HEK293 (cell line): Measurements from ENCODE around the gene FBH1.

Experiments
- CTCF ChIA-PET: fragments of 350-600 bp; formaldehyde crosslinking; extraction: SDS; loops from one replicate; lab custom pipeline; 2021; ENCODE audit warnings: antibody characterized with exemption; lab: Yijun Ruan, JAX
- POLR2A ChIA-PET: fragments of 300-600 bp; formaldehyde crosslinking; extraction: SDS; loops from one replicate; lab custom pipeline; 2020; ENCODE audit warnings: antibody characterized with exemption, inconsistent platforms; lab: Yijun Ruan, JAX
- H3K27ac ChIP-seq: fragments of 200-500 bp; sonication (Bioruptor generic); 2 replicates; pipeline ENCODE4 v1.5.1; 2014; ENCODE audit warnings: low read depth, low read length, control low read depth, inconsistent platforms; ENCODE audit errors: extremely low read depth
- H3K36me3 ChIP-seq, 2 experiments: fragments of 200-500 bp in 1 of 2; sonication (Bioruptor generic) in 1 of 2; 1 replicate in 1 of 2; 2 replicates in 1 of 2; pipeline ENCODE4 v1.5.1; 2014 to 2017; ENCODE audit warnings: inconsistent platforms in 2 of 2, low read length in 2 of 2; ENCODE audit not compliant: control insufficient read depth in 2 of 2, insufficient read depth in 1 of 2
- H3K4me1 ChIP-seq: fragments of 200-500 bp; sonication (Bioruptor generic); 2 replicates; pipeline ENCODE4 v1.5.1; 2014; ENCODE audit warnings: mild to moderate bottlenecking, low read length, inconsistent platforms; ENCODE audit not compliant: control insufficient read depth, insufficient read depth
- H3K4me3 ChIP-seq: 2 replicates; pipeline ENCODE4 v1.5.1; 2011; ENCODE audit warnings: low read depth, mild to moderate bottlenecking, control low read depth, low read length, moderate library complexity
- H3K9me3 ChIP-seq: fragments of 200-500 bp; sonication (Bioruptor generic); 2 replicates; pipeline ENCODE4 v1.5.1; 2014; ENCODE audit warnings: low read depth, low read length, inconsistent platforms; ENCODE audit not compliant: control insufficient read depth, insufficient read depth
- BCL11A ChIP-seq: fragments of 450-650 bp; formaldehyde crosslinking; IDR thresholded peaks from 2 replicates; pipeline ENCODE4 v1.5.1; 2016; ENCODE audit warnings: low read depth, missing biosample characterization, missing genetic modification characterization
- GLI2 ChIP-seq: fragments of 450-650 bp; formaldehyde crosslinking; IDR thresholded peaks from 2 replicates; pipeline ENCODE4; 2017; ENCODE audit warnings: missing biosample characterization, missing genetic modification characterization, low read depth, borderline replicate concordance
- HOXA7 ChIP-seq: sonication (generic); formaldehyde crosslinking; IDR thresholded peaks from 2 replicates; pipeline ENCODE4 v1.8.1; 2022; ENCODE audit warnings: missing genetic modification reagents, borderline replicate concordance
- YY1 ChIP-seq: fragments of 450-650 bp; formaldehyde crosslinking; IDR thresholded peaks from 2 replicates; pipeline ENCODE4 v1.5.1; 2018; ENCODE audit warnings: missing biosample characterization, missing genetic modification characterization
- ZBTB7A ChIP-seq: fragments of 450-650 bp; formaldehyde crosslinking; IDR thresholded peaks from 2 replicates; pipeline ENCODE4 v1.5.1; 2016; ENCODE audit warnings: low read depth, missing biosample characterization, missing genetic modification characterization
- ZNF148 ChIP-seq: fragments of 450-650 bp; formaldehyde crosslinking; IDR thresholded peaks from 2 replicates; pipeline ENCODE4 v1.5.0; 2017; ENCODE audit warnings: missing biosample characterization, missing genetic modification characterization, borderline replicate concordance
- ZNF174 ChIP-seq: fragments of 450-650 bp; formaldehyde crosslinking; IDR thresholded peaks from 2 replicates; pipeline ENCODE4 v1.5.0; 2017; ENCODE audit warnings: missing biosample characterization, mild to moderate bottlenecking, missing genetic modification characterization
- ZNF202 ChIP-seq: fragments of 450-650 bp; formaldehyde crosslinking; IDR thresholded peaks from 2 replicates; pipeline ENCODE4 v1.5.1; 2016; ENCODE audit warnings: missing biosample characterization, missing genetic modification characterization, borderline replicate concordance
- ZNF23 ChIP-seq: fragments of 450-650 bp; formaldehyde crosslinking; IDR thresholded peaks from 2 replicates; pipeline ENCODE4 v1.5.1; 2016; ENCODE audit warnings: missing biosample characterization, missing genetic modification characterization, borderline replicate concordance
- ZNF24 ChIP-seq: fragments of 450-650 bp; formaldehyde crosslinking; IDR thresholded peaks from 2 replicates; pipeline ENCODE4 v1.5.1; 2016; ENCODE audit warnings: missing biosample characterization, missing genetic modification characterization
- ZNF274 ChIP-seq, 2 experiments: fragments of 200-500 bp in 1 of 2; fragments of 450-650 bp in 1 of 2; sonication (Bioruptor generic) in 1 of 2; formaldehyde crosslinking in 1 of 2; IDR thresholded peaks; 2 replicates each; pipeline versions ENCODE4 v1.5.1 to v1.6.1; 2014 to 2016; ENCODE audit warnings: borderline replicate concordance in 1 of 2, inconsistent platforms in 1 of 2, low read length in 1 of 2, missing biosample characterization in 1 of 2, missing genetic modification characterization in 1 of 2
- ZNF324 ChIP-seq: fragments of 450-650 bp; formaldehyde crosslinking; IDR thresholded peaks from 2 replicates; pipeline ENCODE4 v1.5.1; 2016; ENCODE audit warnings: missing biosample characterization, missing genetic modification characterization
- ZNF416 ChIP-seq: fragments of 450-650 bp; formaldehyde crosslinking; IDR thresholded peaks from 2 replicates; pipeline ENCODE4 v1.5.1; 2016; ENCODE audit warnings: missing biosample characterization, missing genetic modification characterization
- ZNF423 ChIP-seq: fragments of 450-650 bp; formaldehyde crosslinking; IDR thresholded peaks from 2 replicates; pipeline ENCODE4 v1.5.1; 2016; ENCODE audit warnings: missing biosample characterization, missing genetic modification characterization
- ZNF48 ChIP-seq: fragments of 450-650 bp; formaldehyde crosslinking; IDR thresholded peaks from 2 replicates; pipeline ENCODE4 v1.5.1; 2016; ENCODE audit warnings: missing biosample characterization, missing genetic modification characterization
- ZNF514 ChIP-seq: fragments of 450-650 bp; formaldehyde crosslinking; IDR thresholded peaks from 2 replicates; pipeline ENCODE4 v1.5.1; 2016; ENCODE audit warnings: missing biosample characterization, missing genetic modification characterization
- ZNF544 ChIP-seq: fragments of 450-650 bp; formaldehyde crosslinking; IDR thresholded peaks from 2 replicates; pipeline ENCODE4 v1.5.0; 2017; ENCODE audit warnings: missing biosample characterization, missing genetic modification characterization
- ZNF596 ChIP-seq: fragments of 450-650 bp; IDR thresholded peaks from 2 replicates; pipeline ENCODE4 v1.5.0; 2018; ENCODE audit warnings: missing biosample characterization, mild to moderate bottlenecking, missing genetic modification characterization, moderate library complexity
- ZNF626 ChIP-seq: fragments of 450-650 bp; sonication (Bioruptor Pico); formaldehyde crosslinking; IDR thresholded peaks from 2 replicates; pipeline ENCODE4 v1.5.1; 2018; ENCODE audit warnings: missing biosample characterization, missing genetic modification characterization, inconsistent platforms
- ZNF776 ChIP-seq: fragments of 450-650 bp; formaldehyde crosslinking; IDR thresholded peaks from 2 replicates; pipeline ENCODE4 v1.5.0; 2017; ENCODE audit warnings: missing biosample characterization, missing genetic modification characterization, borderline replicate concordance
- ZNF785 ChIP-seq: fragments of 450-650 bp; formaldehyde crosslinking; IDR thresholded peaks from 2 replicates; pipeline ENCODE4 v1.5.1; 2016; ENCODE audit warnings: missing biosample characterization, missing genetic modification characterization
- ZNF791 ChIP-seq: fragments of 450-650 bp; formaldehyde crosslinking; IDR thresholded peaks from 2 replicates; pipeline ENCODE4 v1.5.1; 2016; ENCODE audit warnings: missing biosample characterization, missing genetic modification characterization
- ZNF843 ChIP-seq: fragments of 450-650 bp; formaldehyde crosslinking; IDR thresholded peaks from 2 replicates; pipeline ENCODE4 v1.5.1; 2016; ENCODE audit warnings: missing biosample characterization, missing genetic modification characterization
- TF ChIP-seq, protein P1 (sequence below): fragments of 450-650 bp; formaldehyde crosslinking; IDR thresholded peaks from 2 replicates; pipeline ENCODE4 v1.5.1; 2016; ENCODE audit warnings: missing biosample characterization, missing genetic modification characterization
- TF ChIP-seq, protein P2 (sequence below): fragments of 450-650 bp; formaldehyde crosslinking; IDR thresholded peaks from 2 replicates; pipeline ENCODE4 v1.5.1; 2016; ENCODE audit warnings: missing biosample characterization, missing genetic modification characterization
- TF ChIP-seq, protein P3 (sequence below): fragments of 450-650 bp; formaldehyde crosslinking; IDR thresholded peaks from 2 replicates; pipeline ENCODE4 v1.5.1; 2017; ENCODE audit warnings: missing biosample characterization, mild to moderate bottlenecking, missing genetic modification characterization, moderate library complexity

Gene FBH1

DNA sequence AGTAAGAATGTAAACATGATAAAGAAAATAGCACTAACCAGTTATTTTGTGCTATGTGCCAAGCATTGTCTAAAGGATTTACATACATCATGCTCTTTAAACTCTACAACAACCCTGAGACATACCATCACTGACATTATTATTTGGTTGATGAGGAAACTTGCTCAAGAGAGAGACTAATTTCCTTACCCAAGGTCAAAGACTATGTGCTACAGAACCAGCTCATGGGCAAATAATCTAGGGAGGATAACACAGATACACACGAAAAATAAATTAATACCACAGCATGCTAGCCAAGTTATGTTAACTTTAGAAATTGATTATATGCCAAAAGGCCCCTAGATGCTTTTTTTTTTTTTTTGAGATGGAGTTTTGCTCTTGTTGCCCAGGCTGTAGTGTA lies 3.0 kb upstream of the FBH1 start:
- ChIA-PET POLR2A (no interaction called here), CTCF (interaction anchor here (2.5 kb wide), 1 partner anchor 13 kb away, joined by 19 read pairs; no protein-coding TSS in a partner anchor)
- Histone ChIP-seq H3K4me1 (0 out of 2 replicates have a peak, but pooled peaks cover 2% of the 10 kb centered on the region), H3K27ac (no peak overlapping the region), H3K36me3 (peaks cover 40 to 52% of the 10 kb centered on the region in 2 experiments), H3K4me3 (no peak overlapping the region), H3K9me3 (no peaks in the 10 kb centered on the region)
- TF ChIP-seq HOXA7 (CRISPR knock-in tag), result no peak
- no peak for TF ChIP-seq ZNF514 (tag by site-specific recombination)
- TF ChIP-seq ZNF626 (tag by site-specific recombination), result no peak
- no peak for TF ChIP-seq YY1 (tag by site-specific recombination)
- TF ChIP-seq ZNF324, result no peak
- no peak for TF ChIP-seq ZNF596 (tag by site-specific recombination)
- TF ChIP-seq ZNF202 (tag by site-specific recombination), result no peak
- TF ChIP-seq ZNF416 (tag by site-specific recombination), result no peak
- no peak for TF ChIP-seq ZNF23 (tag by site-specific recombination)
- TF ChIP-seq ZNF174 (tag by site-specific recombination), result no peak
- TF ChIP-seq ZNF148, result no peak
- TF ChIP-seq ZNF423, result no peak

DNA sequence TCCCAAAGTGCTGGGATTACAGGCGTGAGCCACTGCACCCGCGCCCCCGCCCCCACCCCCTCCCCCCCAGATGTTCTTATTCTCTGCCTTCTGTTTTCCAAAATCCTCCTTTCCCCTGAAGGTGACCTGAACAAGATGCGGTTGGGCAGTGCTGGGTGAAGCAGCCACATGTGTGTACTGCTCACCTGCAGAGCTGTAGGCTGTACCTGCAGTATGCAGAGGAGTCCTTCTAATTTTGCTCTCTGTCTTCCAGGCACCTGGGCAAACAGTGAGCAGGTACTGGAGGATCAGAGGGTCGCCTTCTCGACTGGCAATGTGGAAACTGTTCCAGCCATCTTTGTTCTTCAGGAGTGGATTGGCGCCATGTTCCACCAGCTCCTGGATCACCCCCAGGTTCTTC lies 2.4 kb upstream of the FBH1 start:
- Histone ChIP-seq H3K4me1 (0 out of 2 replicates have a peak, but pooled peaks cover 4% of the 10 kb centered on the region), H3K9me3 (no peaks in the 10 kb centered on the region), H3K36me3 (peaks cover 35 to 52% of the 10 kb centered on the region in 2 experiments), H3K4me3 (no peak overlapping the region), H3K27ac (no peak overlapping the region)
- ChIA-PET POLR2A (interaction anchor here (0.7 to 1.5 kb wide), 3 partner anchors 9 to 1868 kb away, joined by 3 to 4 read pairs (median 4); no protein-coding TSS in a partner anchor), CTCF (interaction anchor here (0.6 to 2.5 kb wide), 2 partner anchors 14 to 283 kb away, joined by 3 to 19 read pairs; no protein-coding TSS in a partner anchor)
- TF ChIP-seq BCL11A (tag by site-specific recombination) (no peak), ZNF843 (no peak), ZNF202 (tag by site-specific recombination) (no peak), ZNF514 (tag by site-specific recombination) (no peak), ZNF544 (tag by site-specific recombination) (no peak), ZNF48 (no peak), GLI2 (tag by site-specific recombination) (no peak), ZNF776 (tag by site-specific recombination) (no peak), ZBTB7A (tag by site-specific recombination) (no peak), ZNF791 (tag by site-specific recombination) (no peak), ZNF23 (tag by site-specific recombination) (no peak), ZNF24 (no peak), ZNF324 (no peak), ZNF785 (tag by site-specific recombination) (no peak), ZNF274 (IDR thresholded peaks at IDR 0.05; ENCODE audit: low read length) (no peak), ZNF274 (tag by site-specific recombination; IDR thresholded peaks at IDR 0.05; ENCODE audit: borderline replicate concordance) (no peak)
- TF ChIP-seq, protein P1, sequence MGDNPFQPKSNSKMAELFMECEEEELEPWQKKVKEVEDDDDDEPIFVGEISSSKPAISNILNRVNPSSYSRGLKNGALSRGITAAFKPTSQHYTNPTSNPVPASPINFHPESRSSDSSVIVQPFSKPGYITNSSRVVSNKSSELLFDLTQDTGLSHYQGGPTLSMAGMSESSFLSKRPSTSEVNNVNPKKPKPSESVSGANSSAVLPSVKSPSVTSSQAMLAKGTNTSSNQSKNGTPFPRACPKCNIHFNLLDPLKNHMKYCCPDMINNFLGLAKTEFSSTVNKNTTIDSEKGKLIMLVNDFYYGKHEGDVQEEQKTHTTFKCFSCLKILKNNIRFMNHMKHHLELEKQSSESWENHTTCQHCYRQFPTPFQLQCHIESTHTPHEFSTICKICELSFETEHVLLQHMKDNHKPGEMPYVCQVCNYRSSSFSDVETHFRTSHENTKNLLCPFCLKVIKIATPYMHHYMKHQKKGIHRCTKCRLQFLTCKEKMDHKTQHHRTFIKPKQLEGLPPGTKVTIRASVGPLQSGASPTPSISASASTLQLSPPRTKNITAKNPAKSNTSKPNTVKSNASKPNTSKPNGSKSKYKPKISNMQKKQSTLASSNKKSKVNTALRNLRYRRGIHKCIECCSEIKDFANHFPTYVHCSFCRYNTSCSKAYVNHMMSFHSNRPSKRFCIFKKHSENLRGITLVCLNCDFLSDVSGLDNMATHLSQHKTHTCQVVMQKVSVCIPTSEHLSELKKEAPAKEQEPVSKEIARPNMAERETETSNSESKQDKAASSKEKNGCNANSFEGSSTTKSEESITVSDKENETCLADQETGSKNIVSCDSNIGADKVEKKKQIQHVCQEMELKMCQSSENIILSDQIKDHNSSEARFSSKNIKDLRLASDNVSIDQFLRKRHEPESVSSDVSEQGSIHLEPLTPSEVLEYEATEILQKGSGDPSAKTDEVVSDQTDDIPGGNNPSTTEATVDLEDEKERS (tag by site-specific recombination), result no peak
- TF ChIP-seq, protein P2, sequence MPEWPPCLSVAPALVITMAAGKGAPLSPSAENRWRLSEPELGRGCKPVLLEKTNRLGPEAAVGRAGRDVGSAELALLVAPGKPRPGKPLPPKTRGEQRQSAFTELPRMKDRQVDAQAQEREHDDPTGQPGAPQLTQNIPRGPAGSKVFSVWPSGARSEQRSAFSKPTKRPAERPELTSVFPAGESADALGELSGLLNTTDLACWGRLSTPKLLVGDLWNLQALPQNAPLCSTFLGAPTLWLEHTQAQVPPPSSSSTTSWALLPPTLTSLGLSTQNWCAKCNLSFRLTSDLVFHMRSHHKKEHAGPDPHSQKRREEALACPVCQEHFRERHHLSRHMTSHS, result no peak
- TF ChIP-seq, protein P3, sequence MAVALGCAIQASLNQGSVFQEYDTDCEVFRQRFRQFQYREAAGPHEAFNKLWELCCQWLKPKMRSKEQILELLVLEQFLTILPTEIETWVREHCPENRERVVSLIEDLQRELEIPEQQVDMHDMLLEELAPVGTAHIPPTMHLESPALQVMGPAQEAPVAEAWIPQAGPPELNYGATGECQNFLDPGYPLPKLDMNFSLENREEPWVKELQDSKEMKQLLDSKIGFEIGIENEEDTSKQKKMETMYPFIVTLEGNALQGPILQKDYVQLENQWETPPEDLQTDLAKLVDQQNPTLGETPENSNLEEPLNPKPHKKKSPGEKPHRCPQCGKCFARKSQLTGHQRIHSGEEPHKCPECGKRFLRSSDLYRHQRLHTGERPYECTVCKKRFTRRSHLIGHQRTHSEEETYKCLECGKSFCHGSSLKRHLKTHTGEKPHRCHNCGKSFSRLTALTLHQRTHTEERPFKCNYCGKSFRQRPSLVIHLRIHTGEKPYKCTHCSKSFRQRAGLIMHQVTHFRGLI (tag by site-specific recombination), result no peak
